Heart left ventricle (tissue), 16 donors: ENCODE measurements around the gene PCBP3. TPM values are rescaled to one million over a fixed set of nuclear protein-coding genes. Genes with fewer than 3 reads are reported as not detected.

Experiments
- ATAC-seq, 4 donors: fragments of 200-7000 bp; cut with Tn5 transposase; one replicate each; pipeline ENCODE4 v1.9.1; 2020 to 2022; ENCODE audit warnings: moderate library complexity in 4 of 4, mild to moderate bottlenecking in 3 of 4, moderate number of reproducible peaks in 1 of 4
- DNase-seq, 5 donors: peaks; one replicate each; pipeline ENCODE4 v3.0.0-alpha.2; 2020
- H3K27ac ChIP-seq, 12 donors: fragments of 200-600 bp; sonication (generic) in 4 of 12; one replicate each; pipeline versions ENCODE4 v1.5.0 to v1.8.0; 2016 to 2022; ENCODE audit warnings: mild to moderate bottlenecking in 2 of 12
- H3K27me3 ChIP-seq, 9 donors: fragments of 200-600 bp; sonication (generic) in 2 of 9; one replicate each; pipeline versions ENCODE4 v1.5.1 to v1.8.0; 2016 to 2022; ENCODE audit warnings: mild to moderate bottlenecking in 3 of 9
- H3K36me3 ChIP-seq, 9 donors: fragments of 200-600 bp; sonication (generic) in 2 of 9; one replicate each; pipeline versions ENCODE4 v1.5.0 to v1.8.0; 2018 to 2022; ENCODE audit warnings: mild to moderate bottlenecking in 2 of 9
- H3K4me1 ChIP-seq, 12 donors: fragments of 200-600 bp; sonication (generic) in 4 of 12; one replicate each; pipeline versions ENCODE4 v1.5.0 to v1.8.0; 2016 to 2022; ENCODE audit warnings: mild to moderate bottlenecking in 3 of 12
- H3K4me3 ChIP-seq, 12 donors: fragments of 200-600 bp; sonication (generic) in 4 of 12; one replicate each; pipeline versions ENCODE4 v1.5.0 to v1.8.0; 2017 to 2022; ENCODE audit warnings: mild to moderate bottlenecking in 9 of 12, moderate library complexity in 4 of 12
- H3K9me3 ChIP-seq, 12 donors: fragments of 200-600 bp; sonication (generic) in 4 of 12; one replicate each; pipeline versions ENCODE4 v1.5.0 to v1.8.0; 2016 to 2022; ENCODE audit warnings: mild to moderate bottlenecking in 1 of 12
- CTCF ChIP-seq, 12 donors: fragments of 200-600 bp; sonication (generic) in 4 of 12; IDR thresholded peaks; one replicate each; pipeline versions ENCODE4 v1.5.0 to v1.8.0; 2018 to 2022; ENCODE audit warnings: antibody characterized with exemption in 12 of 12, mild to moderate bottlenecking in 5 of 12
- POLR2A ChIP-seq, 2 donors: fragments of 450-650 bp; IDR thresholded peaks; one replicate each; pipeline ENCODE4 v1.6.1; 2017; ENCODE audit warnings: antibody characterized with exemption in 2 of 2, mild to moderate bottlenecking in 2 of 2, moderate library complexity in 2 of 2
- WGBS, 4 donors: extraction: QIAGEN DNeasy Blood & Tissue Kit in 2 of 4; methylation state at CpG; one replicate each; pipeline versions ENCODE4 v1.1.5 to v1.1.7; 2013 to 2018; 5-methylcytosine and 5-hydroxymethylcytosine counted together
- intact Hi-C, 10 donors: fragments of 100-400 bp; cut with DNase I; formaldehyde crosslinking; loops; one replicate each; pipeline versions ENCODE4 v1.11.1 to v1.14.2; 2022
- polyA plus RNA-seq, 2 donors: library from polyadenylated mRNA; stranded (reverse); fragments of 200-250 nt; gene quantifications; one replicate each; pipeline ENCODE4 v1.2.3, GENCODE V29; 2013
- total RNA-seq, 9 donors: library from RNA; depleted of rRNA in 2 of 9; stranded (reverse); fragments of >200 nt in 2 of 9; fragmentation: NEBNext Ultra II Directional in 3 of 9; extraction: Animal tissue kit (Norgen Biotek cat#: 25700) in 3 of 9; gene quantifications; one replicate each; pipeline versions ENCODE4 v1.1.0 to v1.2.4, GENCODE V29; 2016 to 2023
- donor health status: ischemic (EF 13 %, LVEDD 7.1; RV severe dilation, severe dysfunction).
- donor health status: healthy with polysubstance abuse.
- donor health status: DM: no; HTN: yes; CAD: no.
- donor health status: DM: no; HTN: no; CAD: no.
- donor health status: ischemic (EF 25% LVEDD 6.9; RV normal size, moderate dysfunction).
- donor health status: ischemic (EF 25% LVEDD 5.7; RV mildly dilated, moderate dysfunction).
- donor health status: healthy.
- donor health status: DM: yes; HTN: yes; CAD: no.
- donor health status: ischemic (EF 35%, LVEDD 5.7; RV mildly dilated, moderate dysfunction).
- donor health status: nonischemic (EF 11% LVEDD 7.7; RV severe dilation, severe dysfunction).
- donor health status: DM: yes; HTN: yes; CAD: no.
- donor health status: PGD.
- donor health status: ischemic (EF 29% LVEDD 5.4; RV normal size, mild dysfunction).
- donor health status: nonischemic (EF 23%, LVEDD 6.1; RV moderate dilation, normal function).

The PCBP3 gene
- total and polyA plus RNA-seq, 11 donors: 0.72 to 11.4 (median 2.5) TPM; not detected in 1

DNA sequence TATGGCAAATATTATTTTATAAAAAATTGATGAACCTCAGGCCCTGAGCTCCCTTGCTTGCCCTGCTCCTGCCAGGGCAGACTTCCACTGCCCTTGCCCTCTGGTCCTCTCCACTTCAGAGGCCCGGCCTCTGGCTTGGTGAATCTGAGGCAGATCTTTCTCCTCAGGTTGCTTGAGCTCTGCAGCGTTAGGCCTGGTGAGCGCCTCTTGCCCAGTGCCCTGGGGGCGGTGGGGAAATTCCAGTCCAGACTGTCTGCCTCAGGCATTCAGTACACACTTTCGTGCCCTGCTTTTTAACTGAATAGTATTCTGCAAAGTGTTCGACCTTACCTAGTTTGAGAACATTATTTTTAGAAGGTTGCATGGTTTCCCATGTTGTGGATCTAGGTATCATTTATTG is 98.2 kb downstream of the PCBP3 start:
- Histone ChIP-seq H3K9me3 (no peaks in the 10 kb centered on the region), H3K27ac (no peak overlapping the region), H3K36me3 (no peaks in the 10 kb centered on the region), H3K4me3 (no peak overlapping the region), H3K27me3 (peaks cover 0 to 1% (median 0%) of the 10 kb centered on the region in 9 donors), H3K4me1 (no peaks in the 10 kb centered on the region)
- WGBS, 4 donors: 70 to 87% (median 79%) methylated on average over 6 of the region's 6 CpGs
- intact Hi-C loops: no loop called here
- no peak for TF ChIP-seq CTCF (IDR thresholded peaks at IDR 0.05)
- no peak for TF ChIP-seq POLR2A (IDR thresholded peaks at IDR 0.05)
- ATAC-seq (no peak), DNase-seq (no peak)

DNA sequence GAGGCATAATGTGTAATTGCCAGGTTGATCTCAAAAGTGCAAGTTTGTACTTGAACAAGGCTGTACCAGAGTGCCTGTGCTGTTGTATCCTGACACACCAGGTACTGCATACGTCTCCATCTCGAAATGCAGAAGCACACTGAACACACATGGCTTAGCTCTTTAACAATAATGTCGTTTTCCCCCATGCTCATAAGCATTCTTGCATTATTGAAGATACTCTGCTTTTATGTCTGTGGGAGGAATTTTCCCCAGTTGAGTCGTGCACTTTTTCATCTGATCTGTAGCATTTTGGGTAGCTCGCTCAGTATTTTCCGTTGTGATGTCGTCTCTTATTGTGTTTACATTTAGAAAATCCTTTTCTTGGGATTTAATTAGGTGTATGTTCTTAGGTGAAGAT is 98.7 kb downstream of the PCBP3 start:
- H3K4me1 ChIP-seq: no peaks in the 10 kb centered on the region
- DNase-seq (no peak), ATAC-seq (no peak)
- H3K27me3 ChIP-seq: no peaks in the 10 kb centered on the region
- H3K36me3 ChIP-seq: no peaks in the 10 kb centered on the region
- no peaks in the 10 kb centered on the region for H3K9me3 ChIP-seq
- no peak overlapping the region for H3K27ac ChIP-seq
- TF ChIP-seq CTCF (IDR thresholded peaks at IDR 0.05) (no peak), POLR2A (IDR thresholded peaks at IDR 0.05) (no peak)
- no peak overlapping the region for H3K4me3 ChIP-seq
- intact Hi-C loops: no loop called here
- 81 to 88% (median 84%) methylated on average over 7 of the region's 7 CpGs for WGBS, 4 donors

DNA sequence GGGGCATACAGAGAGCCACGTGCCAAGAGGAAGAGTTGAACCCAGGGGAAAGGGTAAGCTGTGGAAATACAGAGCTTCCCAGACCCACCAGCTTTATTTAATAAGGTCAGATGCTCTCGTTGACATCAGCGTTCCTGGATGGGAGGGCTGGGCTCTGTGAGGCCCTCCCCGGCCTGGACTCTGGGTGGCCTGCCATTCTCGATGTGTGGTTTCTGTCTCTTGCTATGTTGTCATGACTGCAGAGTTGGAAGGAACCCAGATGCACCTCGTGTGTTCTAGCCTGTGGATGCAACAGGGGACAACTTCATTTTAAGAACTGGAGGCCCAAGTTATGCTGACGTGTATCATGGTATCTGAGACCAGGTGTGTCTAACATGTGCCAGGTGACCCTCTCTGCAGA is 101.7 kb downstream of the PCBP3 start:
- H3K4me1 ChIP-seq: no peaks in the 10 kb centered on the region

DNA sequence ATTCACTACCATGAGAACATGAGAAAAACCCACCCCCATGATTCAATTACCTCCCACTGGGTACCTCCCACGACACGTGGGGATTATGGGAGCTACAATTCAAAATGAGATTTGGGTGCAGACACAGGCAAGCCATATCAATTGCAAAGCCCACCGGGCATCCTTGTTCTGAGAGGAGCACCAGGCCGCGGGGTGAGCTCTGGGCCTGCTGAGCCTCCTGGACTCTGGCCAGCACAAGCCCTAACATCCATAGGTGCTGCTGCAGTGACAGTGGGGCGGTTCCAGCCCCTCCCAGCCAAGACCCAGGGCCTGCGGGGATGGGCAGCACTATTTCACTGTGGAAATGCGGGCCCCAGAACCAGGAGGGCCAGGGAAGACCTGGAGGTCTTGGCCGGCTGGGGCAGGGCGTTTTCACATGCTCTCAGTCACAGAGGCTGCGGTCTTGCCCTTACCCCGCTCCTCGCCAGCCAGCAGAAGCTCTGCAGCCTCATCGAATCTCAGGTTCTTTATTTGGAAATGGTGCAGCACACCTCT is 103.8 kb downstream of the PCBP3 start:
- no peaks in the 10 kb centered on the region for H3K9me3 ChIP-seq
- DNase-seq (no peak), ATAC-seq (no peak)
- H3K4me3 ChIP-seq: no peak overlapping the region
- 85 to 88% (median 87%) methylated on average over 11 to 14 of the region's 14 CpGs for WGBS, 4 donors
- TF ChIP-seq CTCF (IDR thresholded peaks at IDR 0.05) (no peak), POLR2A (IDR thresholded peaks at IDR 0.05) (no peak)
- no peaks in the 10 kb centered on the region for H3K27me3 ChIP-seq
- no peaks in the 10 kb centered on the region for H3K36me3 ChIP-seq
- H3K4me1 ChIP-seq: no peaks in the 10 kb centered on the region
- H3K27ac ChIP-seq: no peak overlapping the region
- intact Hi-C loops: no loop called here

More for the DNA sequence above, 101.7 kb downstream of the PCBP3 start:
- H3K27me3 ChIP-seq: no peaks in the 10 kb centered on the region
- no peaks in the 10 kb centered on the region for H3K9me3 ChIP-seq
- no peak overlapping the region for H3K4me3 ChIP-seq
- ATAC-seq (no peak), DNase-seq (no peak)
- H3K27ac ChIP-seq: no peak overlapping the region
- H3K36me3 ChIP-seq: no peaks in the 10 kb centered on the region
- 76 to 89% (median 86%) methylated on average over 7 of the region's 7 CpGs for WGBS, 4 donors
- intact Hi-C loops: no loop called here
- TF ChIP-seq CTCF (IDR thresholded peaks at IDR 0.05): no peak
- no peak for TF ChIP-seq POLR2A (IDR thresholded peaks at IDR 0.05)
